ENCODE data around the gene DMGDH.

- TF ChIP-seq CTCF (IDR thresholded peaks at IDR 0.05): no peak
- no peak for TF ChIP-seq EP300 (IDR thresholded peaks at IDR 0.05)
- TF ChIP-seq POLR2A (IDR thresholded peaks at IDR 0.05): no peak
Measured at GRCh38 chr5:78956901-78957300, 112.6 kb downstream of the DMGDH start.

Measured in sigmoid colon (tissue), 4 donors.